Gastroesophageal sphincter (tissue), 3 donors: ENCODE measurements around the gene ASIC2.

Experiments used
- EP300 ChIP-seq: sonication (generic); formaldehyde crosslinking; IDR thresholded peaks from one replicate; pipeline ENCODE4 v1.6.1; 2017; ENCODE audit warnings: antibody characterized with exemption, mild to moderate bottlenecking
- POLR2A ChIP-seq, 2 donors: fragments of 450-650 bp; IDR thresholded peaks; one replicate each; pipeline ENCODE4 v1.6.1; 2017; ENCODE audit warnings: antibody characterized with exemption in 2 of 2, mild to moderate bottlenecking in 2 of 2, moderate library complexity in 1 of 2
- POLR2AphosphoS5 ChIP-seq: sonication (generic); formaldehyde crosslinking; IDR thresholded peaks from one replicate; pipeline ENCODE4 v1.6.1; 2017; ENCODE audit warnings: antibody characterized with exemption
- TF ChIP-seq, protein P1 (sequence below), 4 experiments: fragments of 200-600 bp in 2 of 4; fragments of 450-650 bp in 2 of 4; sonication (generic) in 1 of 4; IDR thresholded peaks; one replicate each; pipeline ENCODE4 v1.5.1; 2017 to 2019; ENCODE audit warnings: antibody characterized with exemption in 4 of 4, mild to moderate bottlenecking in 2 of 4, moderate library complexity in 2 of 4

DNA sequence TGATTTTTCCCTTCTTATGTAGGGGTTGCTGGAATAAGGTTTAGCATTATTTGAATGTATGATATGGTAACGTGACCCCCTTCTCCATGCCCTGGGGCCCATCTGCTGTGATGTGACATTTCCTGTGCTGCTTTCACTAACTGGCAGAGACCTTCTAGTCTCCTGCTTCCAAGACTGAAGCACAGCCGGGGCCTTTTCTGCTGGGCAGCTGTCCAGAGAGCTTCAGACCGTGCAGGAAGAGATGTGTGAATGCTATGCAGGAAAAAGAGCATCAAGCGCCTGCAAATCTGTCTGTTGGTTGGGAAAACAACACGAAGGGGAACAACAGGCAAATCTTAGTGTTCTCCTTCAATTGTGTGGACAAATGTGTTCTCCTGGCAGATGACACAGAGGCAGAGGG lies 173.0 kb downstream of the ASIC2 start:
- TF ChIP-seq, protein P1, sequence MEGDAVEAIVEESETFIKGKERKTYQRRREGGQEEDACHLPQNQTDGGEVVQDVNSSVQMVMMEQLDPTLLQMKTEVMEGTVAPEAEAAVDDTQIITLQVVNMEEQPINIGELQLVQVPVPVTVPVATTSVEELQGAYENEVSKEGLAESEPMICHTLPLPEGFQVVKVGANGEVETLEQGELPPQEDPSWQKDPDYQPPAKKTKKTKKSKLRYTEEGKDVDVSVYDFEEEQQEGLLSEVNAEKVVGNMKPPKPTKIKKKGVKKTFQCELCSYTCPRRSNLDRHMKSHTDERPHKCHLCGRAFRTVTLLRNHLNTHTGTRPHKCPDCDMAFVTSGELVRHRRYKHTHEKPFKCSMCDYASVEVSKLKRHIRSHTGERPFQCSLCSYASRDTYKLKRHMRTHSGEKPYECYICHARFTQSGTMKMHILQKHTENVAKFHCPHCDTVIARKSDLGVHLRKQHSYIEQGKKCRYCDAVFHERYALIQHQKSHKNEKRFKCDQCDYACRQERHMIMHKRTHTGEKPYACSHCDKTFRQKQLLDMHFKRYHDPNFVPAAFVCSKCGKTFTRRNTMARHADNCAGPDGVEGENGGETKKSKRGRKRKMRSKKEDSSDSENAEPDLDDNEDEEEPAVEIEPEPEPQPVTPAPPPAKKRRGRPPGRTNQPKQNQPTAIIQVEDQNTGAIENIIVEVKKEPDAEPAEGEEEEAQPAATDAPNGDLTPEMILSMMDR (IDR thresholded peaks at IDR 0.05), result no peak
- TF ChIP-seq POLR2AphosphoS5 (no peak), POLR2A (IDR thresholded peaks at IDR 0.05) (no peak), EP300 (no peak)
